Gastroesophageal sphincter (tissue), 4 donors: ENCODE measurements around the gene GRAMD1C. TPM values are rescaled to one million over a fixed set of nuclear protein-coding genes. Genes with fewer than 3 reads are reported as not detected.

Experiments used
- ATAC-seq: fragments of 150-250 bp; one replicate; pipeline ENCODE4 v1.9.1; 2016; ENCODE audit warnings: mild to moderate bottlenecking, moderate library complexity
- H3K27ac ChIP-seq, 4 donors: fragments of 200-600 bp; sonication (generic) in 3 of 4; 1 replicate in 3 of 4; 2 replicates in 1 of 4; pipeline ENCODE4 v1.5.1; 2016 to 2019
- H3K27me3 ChIP-seq: fragments of 200-600 bp; sonication (generic); one replicate; pipeline ENCODE4 v1.5.1; 2019
- H3K36me3 ChIP-seq, 2 donors: fragments of 200-600 bp; sonication (generic); one replicate each; pipeline ENCODE4 v1.5.1; 2019; ENCODE audit warnings: control low read depth in 1 of 2
- H3K4me1 ChIP-seq, 3 donors: fragments of 200-600 bp; sonication (generic); 1 replicate in 2 of 3; 2 replicates in 1 of 3; pipeline ENCODE4 v1.5.1; 2016 to 2019; ENCODE audit warnings: control low read depth in 2 of 3
- H3K4me3 ChIP-seq, 2 donors: fragments of 200-600 bp; sonication (generic); one replicate each; pipeline ENCODE4 v1.5.1; 2019; ENCODE audit warnings: mild to moderate bottlenecking in 1 of 2, moderate library complexity in 1 of 2
- H3K9me3 ChIP-seq, 3 donors: fragments of 200-600 bp; sonication (generic); one replicate each; pipeline ENCODE4 v1.5.1; 2017 to 2019; ENCODE audit warnings: control low read depth in 2 of 3
- EP300 ChIP-seq: sonication (generic); formaldehyde crosslinking; IDR thresholded peaks from one replicate; pipeline ENCODE4 v1.6.1; 2017; ENCODE audit warnings: antibody characterized with exemption, mild to moderate bottlenecking
- POLR2A ChIP-seq, 2 donors: fragments of 450-650 bp; IDR thresholded peaks; one replicate each; pipeline ENCODE4 v1.6.1; 2017; ENCODE audit warnings: antibody characterized with exemption in 2 of 2, mild to moderate bottlenecking in 2 of 2, moderate library complexity in 1 of 2
- POLR2AphosphoS5 ChIP-seq: sonication (generic); formaldehyde crosslinking; IDR thresholded peaks from one replicate; pipeline ENCODE4 v1.6.1; 2017; ENCODE audit warnings: antibody characterized with exemption
- WGBS, 2 donors: methylation state at CpG; one replicate each; pipeline ENCODE4 v1.1.5; 2018; ENCODE audit warnings: low coverage in 1 of 2; 5-methylcytosine and 5-hydroxymethylcytosine counted together
- total RNA-seq, 4 donors: library from RNA; depleted of rRNA; stranded (reverse); fragments of >200 nt; gene quantifications; one replicate each; pipeline ENCODE4 v1.1.0, GENCODE V29; 2016
- TF ChIP-seq, protein P1 (sequence below), 4 experiments: fragments of 200-600 bp in 2 of 4; fragments of 450-650 bp in 2 of 4; sonication (generic) in 1 of 4; IDR thresholded peaks; one replicate each; pipeline ENCODE4 v1.5.1; 2017 to 2019; ENCODE audit warnings: antibody characterized with exemption in 4 of 4, mild to moderate bottlenecking in 2 of 4, moderate library complexity in 2 of 4

Gene GRAMD1C
- total RNA-seq, 4 donors from 2014 or later: 0.54 to 3.6 (median 1.4) TPM; not detected in 1

DNA sequence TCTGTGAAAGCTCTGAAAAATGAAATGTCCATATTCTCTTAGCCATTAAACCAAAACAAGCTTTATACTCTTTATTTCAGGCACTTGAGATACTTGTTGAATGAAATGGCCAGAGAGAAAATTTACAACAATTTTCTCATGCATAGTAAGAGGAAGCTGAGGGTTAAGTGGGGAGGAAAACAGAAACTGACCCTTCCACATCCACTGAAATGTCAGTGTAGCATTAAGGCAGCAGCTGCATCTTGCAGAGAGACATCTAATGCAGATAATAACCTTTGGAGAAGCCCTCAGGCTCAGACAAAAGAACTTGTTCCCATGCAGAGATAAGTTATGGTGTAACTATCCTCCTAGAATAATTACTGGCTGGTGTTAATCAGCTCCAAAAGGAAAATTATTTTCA is 143.2 kb downstream of the GRAMD1C start:
- TF ChIP-seq POLR2AphosphoS5 (no peak), POLR2A (IDR thresholded peaks at IDR 0.05) (no peak), EP300 (no peak)
- TF ChIP-seq, protein P1, sequence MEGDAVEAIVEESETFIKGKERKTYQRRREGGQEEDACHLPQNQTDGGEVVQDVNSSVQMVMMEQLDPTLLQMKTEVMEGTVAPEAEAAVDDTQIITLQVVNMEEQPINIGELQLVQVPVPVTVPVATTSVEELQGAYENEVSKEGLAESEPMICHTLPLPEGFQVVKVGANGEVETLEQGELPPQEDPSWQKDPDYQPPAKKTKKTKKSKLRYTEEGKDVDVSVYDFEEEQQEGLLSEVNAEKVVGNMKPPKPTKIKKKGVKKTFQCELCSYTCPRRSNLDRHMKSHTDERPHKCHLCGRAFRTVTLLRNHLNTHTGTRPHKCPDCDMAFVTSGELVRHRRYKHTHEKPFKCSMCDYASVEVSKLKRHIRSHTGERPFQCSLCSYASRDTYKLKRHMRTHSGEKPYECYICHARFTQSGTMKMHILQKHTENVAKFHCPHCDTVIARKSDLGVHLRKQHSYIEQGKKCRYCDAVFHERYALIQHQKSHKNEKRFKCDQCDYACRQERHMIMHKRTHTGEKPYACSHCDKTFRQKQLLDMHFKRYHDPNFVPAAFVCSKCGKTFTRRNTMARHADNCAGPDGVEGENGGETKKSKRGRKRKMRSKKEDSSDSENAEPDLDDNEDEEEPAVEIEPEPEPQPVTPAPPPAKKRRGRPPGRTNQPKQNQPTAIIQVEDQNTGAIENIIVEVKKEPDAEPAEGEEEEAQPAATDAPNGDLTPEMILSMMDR (IDR thresholded peaks at IDR 0.05): no peak
- H3K9me3 ChIP-seq: no peaks in the 10 kb centered on the region
- no peaks in the 10 kb centered on the region for H3K27me3 ChIP-seq
- H3K4me1 ChIP-seq: no peaks in the 10 kb centered on the region
- peaks cover 0 to 66% of the 10 kb centered on the region in 2 donors for H3K36me3 ChIP-seq
- H3K4me3 ChIP-seq: no peak overlapping the region
- no peak for ATAC-seq
- H3K27ac ChIP-seq: no peak overlapping the region

DNA sequence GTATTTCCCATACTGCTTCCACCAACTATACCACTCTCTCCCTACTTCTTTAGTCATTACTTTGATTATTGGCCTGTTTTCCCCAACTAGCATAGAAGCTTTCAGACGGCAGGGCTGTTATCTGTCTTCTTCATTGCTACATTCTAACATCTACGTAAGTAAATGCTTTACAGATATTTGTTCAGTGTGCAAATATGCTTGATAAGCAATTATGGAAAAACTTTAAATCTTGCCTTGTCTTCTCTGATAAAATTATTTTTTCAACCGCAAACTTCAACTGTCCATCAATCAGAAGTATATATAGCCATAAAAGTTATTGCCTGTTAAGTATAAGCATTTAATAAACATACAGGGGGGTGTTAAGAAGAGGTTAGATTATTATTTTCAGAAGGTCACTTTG is 145.0 kb downstream of the GRAMD1C start:
- Histone ChIP-seq H3K4me1 (no peaks in the 10 kb centered on the region), H3K4me3 (no peak overlapping the region), H3K27ac (no peak overlapping the region), H3K27me3 (no peaks in the 10 kb centered on the region), H3K9me3 (no peaks in the 10 kb centered on the region), H3K36me3 (peaks cover 0 to 48% of the 10 kb centered on the region in 2 donors)
- TF ChIP-seq POLR2A (IDR thresholded peaks at IDR 0.05): no peak
- TF ChIP-seq EP300: no peak
- WGBS, 2 donors: 89 to 98% methylated on average over 3 of the region's 3 CpGs
- ATAC-seq: no peak

DNA sequence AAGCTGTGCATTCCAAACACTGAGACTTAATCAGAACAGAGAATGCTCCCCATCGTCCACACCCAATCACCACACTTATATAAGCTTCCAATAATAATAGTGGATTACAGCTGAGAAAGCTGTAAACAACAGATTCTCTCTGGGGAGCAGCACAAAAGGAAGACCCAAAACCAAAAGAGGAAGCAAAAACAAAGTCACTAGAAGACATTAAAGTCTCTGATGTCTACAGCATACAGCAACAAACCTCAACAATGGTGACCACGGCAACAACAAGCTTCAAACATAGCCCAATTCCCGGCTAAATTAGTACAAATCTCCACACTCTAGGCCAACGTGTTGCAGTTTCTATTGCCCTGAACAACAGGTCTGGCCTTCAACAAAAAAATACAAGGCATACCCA is 147.0 kb downstream of the GRAMD1C start:
- Histone ChIP-seq H3K36me3 (peaks cover 0 to 32% of the 10 kb centered on the region in 2 donors), H3K4me1 (no peaks in the 10 kb centered on the region), H3K27ac (no peak overlapping the region), H3K4me3 (no peak overlapping the region), H3K27me3 (no peaks in the 10 kb centered on the region), H3K9me3 (no peaks in the 10 kb centered on the region)
- WGBS, 2 donors: 40 to 52% methylated on average over 3 to 4 of the region's 4 CpGs
- ATAC-seq: no peak
- TF ChIP-seq EP300 (no peak), POLR2AphosphoS5 (no peak), POLR2A (IDR thresholded peaks at IDR 0.05) (no peak)
- TF ChIP-seq, protein P1 (IDR thresholded peaks at IDR 0.05): no peak

Other genes with a start within 250 kb of the GRAMD1C start
- 10 to 100 TPM; 27.3 to 33.2 (median 29.6) TPM for gene USF3, start 142.1 kb upstream of the GRAMD1C start, total RNA-seq
- gene NAA50, start 92.5 kb upstream of the GRAMD1C start, total RNA-seq: 100 to 1,000 TPM; 127 to 172 (median 147) TPM
- 10 to 100 TPM; 23.0 to 38.8 (median 26.1) TPM for gene ATP6V1A, start 91.8 kb upstream of the GRAMD1C start, total RNA-seq
- gene ZDHHC23, start 109.2 kb downstream of the GRAMD1C start, total RNA-seq: 1 to 10 TPM; 1.2 to 4.4 (median 2.2) TPM
- 1 to 10 TPM; 3.5 to 7.9 (median 4.6) TPM for gene CCDC191, start 217.7 kb downstream of the GRAMD1C start, total RNA-seq
- 10 to 100 TPM in 3 of 4 donors, 1 to 10 TPM in 1; 9.4 to 29.1 (median 21.3) TPM for gene QTRT2, start 217.9 kb downstream of the GRAMD1C start, total RNA-seq